SIG-M5 (cell line): ENCODE data around the gene CYTH4.
"Not testable (repeated sequence)": the region's sequence is repeated elsewhere in the genome, so short reads cannot be mapped to it uniquely, and the experiment has no call there.

Experiments
- DNase-seq: peaks from one replicate; lab custom pipeline; 2025; lab: John Stamatoyannopoulos, UW

Gene CYTH4, protein sequence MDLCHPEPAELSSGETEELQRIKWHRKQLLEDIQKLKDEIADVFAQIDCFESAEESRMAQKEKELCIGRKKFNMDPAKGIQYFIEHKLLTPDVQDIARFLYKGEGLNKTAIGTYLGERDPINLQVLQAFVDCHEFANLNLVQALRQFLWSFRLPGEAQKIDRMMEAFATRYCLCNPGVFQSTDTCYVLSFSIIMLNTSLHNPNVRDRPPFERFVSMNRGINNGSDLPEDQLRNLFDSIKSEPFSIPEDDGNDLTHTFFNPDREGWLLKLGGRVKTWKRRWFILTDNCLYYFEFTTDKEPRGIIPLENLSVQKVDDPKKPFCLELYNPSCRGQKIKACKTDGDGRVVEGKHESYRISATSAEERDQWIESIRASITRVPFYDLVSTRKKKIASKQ

DNA sequence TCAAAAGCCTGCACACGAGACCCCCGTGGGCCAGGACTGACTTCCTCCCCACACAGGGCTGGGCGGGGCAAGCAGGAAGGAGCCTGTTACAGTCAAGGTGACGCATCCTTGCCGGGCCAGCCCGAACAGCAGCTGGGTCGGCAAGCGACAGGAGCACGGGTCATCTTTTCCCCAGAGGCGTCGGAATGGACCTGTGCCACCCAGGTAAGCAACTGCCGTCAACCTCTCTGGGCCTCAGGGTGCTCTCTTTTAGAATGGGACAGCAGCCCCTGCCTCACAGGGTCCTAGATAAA, at the start of gene CYTH4:
TSS of gene CYTH4 (plus strand) at position 124 of the 293 bp plus-strand sequence. CDS start at position 186, 62 bp downstream.
- no peak for DNase-seq

DNA sequence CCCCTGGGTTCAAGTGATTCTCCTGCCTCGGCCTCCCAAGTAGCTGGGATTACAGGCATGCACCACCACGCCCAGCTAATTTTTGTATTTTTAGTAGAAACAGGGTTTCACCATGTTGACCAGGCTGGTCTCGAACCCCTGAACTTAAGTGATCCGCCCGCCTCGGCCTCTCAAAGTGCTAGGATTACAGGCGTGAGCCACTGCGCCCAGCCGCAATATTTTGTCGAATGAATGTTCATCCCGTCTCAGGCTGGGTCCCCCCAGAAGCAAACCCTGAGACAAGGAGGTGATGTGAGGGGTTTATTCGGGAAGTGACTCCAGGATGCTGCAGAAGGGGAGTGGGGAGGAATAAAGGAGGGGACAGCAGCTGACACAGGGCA, 48.9 kb upstream of the CYTH4 start:
- DNase-seq, result not testable (repeated sequence)

DNA sequence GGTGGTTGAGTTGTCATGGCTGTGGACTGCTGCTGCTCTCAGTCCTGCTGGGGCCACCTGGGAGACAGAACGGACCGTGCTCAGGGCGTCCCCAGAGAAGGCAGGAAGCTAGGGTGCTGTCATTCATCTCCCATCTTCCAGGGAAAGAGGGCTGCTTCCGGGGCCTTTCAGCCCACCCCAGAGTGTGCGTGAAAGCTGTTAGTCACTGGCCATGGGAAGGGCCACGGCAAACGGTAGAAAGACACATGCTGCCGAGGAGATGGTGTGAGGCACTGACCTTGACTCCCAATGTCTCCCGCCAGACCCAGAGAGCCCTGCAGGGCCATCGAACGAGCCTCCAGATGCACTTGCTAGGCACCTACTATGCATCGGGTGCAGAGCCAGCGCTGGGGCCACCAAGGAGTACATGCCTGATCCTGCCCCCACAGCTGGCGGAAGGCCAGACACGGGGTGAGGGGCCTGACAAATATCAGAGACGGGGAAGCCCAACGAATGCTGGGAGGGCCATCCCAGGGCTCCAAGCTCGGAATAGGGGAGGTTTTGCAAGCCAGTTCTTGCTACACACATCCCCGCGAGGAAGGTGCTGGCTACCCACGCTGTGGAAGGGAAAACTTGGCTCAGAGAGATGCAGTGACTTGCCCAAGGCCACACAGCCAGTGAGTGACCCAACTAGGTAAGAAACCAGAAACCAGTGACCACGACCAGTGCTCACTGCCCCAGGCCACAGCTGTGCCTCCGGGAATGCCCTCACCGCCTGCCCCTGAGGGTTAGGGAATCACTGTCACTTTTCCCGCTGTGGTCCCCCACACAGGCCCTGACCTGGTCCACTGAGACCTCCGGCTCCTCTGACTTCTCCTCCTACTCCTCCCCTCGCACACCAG, 48.3 kb upstream of the CYTH4 start:
- no peak for DNase-seq

DNA sequence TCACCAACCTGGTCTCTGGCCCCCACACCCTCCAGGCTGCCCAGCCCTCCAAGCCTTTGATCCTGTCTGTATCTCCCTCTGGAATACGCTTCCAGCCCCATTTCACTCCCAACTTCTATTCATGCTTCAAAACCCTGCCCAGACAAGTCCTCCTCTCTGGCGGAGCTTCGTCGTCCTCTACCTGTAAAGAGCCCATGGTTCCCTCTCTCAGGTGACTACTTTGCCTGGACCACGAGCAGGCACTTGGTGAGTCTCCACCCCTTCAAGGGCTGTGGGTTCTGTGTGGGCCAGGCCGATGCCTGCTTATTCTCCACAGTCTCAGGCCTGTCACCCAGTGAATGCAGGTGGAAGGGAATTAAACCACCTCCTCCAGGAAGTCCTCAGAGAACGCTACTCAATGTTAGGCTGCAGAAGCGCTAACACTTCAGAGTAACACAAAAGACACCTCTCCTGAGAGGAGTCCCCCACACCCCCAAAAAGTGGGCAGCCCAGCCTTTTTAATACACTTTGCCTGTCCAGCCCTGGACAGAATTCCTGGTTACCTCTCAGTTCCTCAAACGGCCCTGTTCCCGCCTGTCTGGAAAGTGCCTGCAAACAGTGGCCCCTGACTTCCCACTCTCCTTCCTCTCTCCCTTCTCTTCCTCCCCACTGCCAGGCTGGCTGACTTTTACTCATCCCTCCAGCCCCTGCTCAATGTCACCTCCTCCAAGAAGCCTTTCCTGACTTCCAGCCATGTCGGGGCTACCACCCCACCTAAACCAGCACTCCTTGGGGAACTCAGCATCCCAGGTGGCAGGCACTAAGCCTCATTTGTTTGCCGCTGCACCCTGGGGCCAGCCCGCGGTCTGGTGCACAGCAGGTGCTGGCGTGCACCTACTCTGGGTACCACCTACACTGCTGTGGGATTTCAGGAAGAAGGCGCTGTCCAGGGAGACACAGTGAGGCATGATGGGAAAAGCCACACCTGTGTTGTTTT, 47.3 kb upstream of the CYTH4 start:
- no peak for DNase-seq

DNA sequence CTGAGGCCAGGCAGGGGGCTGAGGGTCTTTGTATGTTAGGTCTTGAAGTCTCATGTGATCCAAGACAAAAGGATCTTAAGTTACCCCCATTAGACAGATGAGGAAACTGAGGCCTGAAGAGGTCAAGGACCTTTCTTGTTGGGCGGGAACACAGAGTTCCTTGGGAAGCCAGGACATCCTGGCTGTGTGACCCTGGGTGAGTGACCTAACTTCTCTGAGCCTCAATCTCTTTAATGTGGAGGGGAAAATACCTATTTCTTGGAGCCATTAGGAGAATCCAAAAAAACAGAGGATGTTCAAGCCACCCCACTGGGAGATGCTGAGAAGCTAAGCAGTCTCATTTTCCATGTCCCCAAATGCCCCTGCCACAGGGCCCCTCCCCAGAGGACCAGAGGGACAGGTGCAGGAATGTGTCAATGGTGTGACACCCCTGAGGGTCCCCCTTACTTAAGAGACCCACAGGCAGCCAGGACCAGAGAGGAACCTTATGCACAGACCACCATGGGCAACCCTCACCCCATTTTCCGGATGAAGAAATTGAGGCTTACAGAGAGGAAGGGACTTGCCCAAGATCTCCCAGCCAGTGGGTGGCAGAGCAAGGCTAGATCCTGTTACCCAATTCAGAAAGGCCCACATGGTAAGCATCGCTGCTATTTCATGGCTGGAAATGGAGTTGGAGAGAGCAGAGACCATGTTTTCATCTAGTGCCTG, 46.3 kb upstream of the CYTH4 start:
- DNase-seq, result no peak

DNA sequence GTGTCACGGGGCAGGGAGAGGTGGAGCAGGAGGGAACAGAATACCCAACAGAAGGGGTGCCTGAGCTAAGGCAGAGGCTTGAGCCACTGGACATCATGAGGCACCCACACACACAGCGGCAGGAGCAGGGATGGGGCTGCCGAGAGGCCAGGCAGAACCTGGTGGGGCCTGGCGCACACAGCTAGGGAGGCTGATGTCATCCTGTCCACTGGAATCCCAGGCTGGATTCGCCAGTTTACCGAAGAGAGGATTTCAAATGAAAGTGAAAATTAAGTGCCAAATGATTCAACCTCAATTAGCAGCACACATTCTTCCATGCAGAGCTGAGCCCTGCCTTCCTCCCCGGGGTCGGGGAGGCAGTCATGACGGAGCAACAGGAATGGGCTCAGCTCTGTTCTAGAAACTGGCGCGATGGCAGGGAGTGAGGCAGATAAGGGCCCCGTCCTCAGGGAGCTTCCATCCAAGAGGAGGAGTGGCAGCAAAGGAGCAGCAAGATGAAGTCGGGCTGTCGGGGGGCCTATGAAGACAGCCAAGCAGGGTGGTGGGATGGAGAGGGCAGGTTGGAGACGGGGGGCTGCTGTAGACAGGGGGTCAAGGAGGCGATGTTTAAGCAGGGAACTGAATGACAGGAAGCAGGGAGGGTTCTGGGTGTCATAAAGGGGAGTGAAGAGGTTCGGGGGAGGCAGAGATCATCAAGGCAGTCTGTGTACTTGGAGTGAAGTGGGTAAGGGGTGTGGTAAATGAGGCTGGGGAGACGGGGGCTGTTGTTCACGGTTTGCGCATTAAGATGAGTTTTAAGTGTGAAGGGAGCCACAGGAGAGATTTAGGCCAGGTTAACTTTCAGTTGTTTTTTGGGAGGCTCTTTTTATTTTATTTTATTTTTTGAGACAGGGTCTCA, 44.7 kb upstream of the CYTH4 start:
- no peak for DNase-seq

DNA sequence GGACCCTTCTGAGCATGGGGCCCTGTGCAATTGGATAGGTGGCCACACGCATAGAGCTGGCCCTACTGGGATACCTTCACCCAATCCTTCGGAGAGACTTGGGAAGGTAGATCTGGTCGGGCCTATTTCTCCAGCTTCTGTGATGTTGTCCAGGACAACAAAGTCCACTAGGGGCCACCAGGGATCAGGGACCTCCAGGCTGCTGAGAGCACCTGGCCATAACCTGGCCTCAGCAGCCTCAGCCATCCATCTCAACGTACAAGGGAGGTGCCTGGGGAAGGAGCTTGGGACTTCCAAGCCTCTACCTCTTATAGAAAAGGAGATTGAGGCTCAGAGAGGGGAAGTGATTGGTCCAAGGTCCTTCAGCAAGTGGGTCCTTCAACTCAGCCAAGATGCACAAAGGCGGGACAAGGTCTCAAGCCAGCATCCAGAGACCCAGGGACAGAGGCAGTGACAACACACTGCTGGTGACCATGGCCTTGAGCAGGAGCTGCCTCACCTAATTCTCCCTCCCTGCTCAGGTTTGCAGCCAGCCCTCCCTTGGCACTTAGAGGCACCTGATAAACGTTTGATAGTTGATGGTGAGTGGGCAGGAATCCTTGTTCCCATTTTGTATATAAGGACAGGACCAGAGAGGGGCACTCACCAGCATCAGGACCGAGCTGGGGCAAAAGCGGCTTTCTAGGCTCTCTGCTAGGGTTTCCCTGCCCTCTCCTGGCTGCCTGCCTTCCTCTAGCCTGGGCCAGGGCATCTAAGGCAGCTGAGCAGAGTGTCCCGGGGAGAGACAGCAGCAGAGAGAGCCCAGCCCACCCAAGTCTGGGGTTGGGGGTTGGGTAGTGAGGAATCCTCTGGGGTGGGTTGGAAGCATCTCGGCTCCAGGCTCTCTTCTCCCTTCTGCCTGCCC, 42.7 kb upstream of the CYTH4 start:
- DNase-seq, result no peak

DNA sequence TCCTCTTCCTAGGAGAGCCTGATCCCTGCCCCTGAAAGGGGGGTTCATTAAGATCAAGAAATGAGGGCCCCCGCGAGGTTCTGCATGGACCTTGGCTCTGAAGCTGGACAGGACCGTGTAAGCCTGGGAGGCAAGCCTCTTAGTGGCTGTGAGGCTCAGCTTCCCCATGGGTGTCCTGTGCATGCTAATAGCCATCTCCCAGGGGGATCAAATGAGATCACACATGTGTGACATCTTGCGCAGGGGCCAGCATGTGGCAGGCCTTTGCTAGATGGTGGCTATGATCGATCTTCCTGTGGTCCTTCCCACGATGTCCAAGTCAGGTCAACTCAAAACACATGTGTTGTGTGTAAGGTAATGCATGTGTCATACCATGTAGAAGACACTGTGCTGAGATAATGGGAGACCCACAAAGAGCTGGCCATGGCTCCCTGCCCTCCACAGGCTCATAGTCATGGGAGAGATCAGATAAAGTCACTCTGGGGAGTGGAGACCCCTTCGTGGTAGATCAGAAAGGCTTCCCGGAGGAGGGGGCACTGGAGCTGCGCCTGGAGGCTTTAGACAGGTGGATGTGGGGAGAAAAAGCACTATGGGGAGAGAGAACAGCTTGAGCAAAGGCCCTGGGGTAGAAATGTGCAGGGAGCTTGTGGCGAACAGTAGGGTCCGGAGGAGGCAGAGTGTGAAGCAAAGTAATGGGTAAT, 41.9 kb upstream of the CYTH4 start:
- no peak for DNase-seq

DNA sequence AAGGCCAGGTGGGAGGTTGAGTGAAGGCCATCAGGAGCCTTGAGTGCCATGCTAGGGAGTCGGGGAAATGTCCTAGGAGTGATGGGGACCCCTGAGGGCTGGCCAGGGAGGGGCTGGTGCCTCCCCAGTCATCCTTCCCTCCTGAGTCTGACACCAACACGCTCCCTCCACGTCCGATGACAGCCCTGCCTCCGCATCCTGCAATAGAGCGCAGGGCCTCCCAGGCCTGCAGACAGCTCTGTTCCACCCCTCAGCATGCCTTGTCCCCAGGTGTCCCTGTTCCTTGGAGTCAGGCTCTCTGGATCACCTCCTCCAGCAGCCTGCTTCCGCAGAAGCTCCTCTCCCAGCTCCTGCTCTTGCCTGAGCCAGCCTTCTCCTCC, 41.4 kb upstream of the CYTH4 start:
- DNase-seq, result no peak

DNA sequence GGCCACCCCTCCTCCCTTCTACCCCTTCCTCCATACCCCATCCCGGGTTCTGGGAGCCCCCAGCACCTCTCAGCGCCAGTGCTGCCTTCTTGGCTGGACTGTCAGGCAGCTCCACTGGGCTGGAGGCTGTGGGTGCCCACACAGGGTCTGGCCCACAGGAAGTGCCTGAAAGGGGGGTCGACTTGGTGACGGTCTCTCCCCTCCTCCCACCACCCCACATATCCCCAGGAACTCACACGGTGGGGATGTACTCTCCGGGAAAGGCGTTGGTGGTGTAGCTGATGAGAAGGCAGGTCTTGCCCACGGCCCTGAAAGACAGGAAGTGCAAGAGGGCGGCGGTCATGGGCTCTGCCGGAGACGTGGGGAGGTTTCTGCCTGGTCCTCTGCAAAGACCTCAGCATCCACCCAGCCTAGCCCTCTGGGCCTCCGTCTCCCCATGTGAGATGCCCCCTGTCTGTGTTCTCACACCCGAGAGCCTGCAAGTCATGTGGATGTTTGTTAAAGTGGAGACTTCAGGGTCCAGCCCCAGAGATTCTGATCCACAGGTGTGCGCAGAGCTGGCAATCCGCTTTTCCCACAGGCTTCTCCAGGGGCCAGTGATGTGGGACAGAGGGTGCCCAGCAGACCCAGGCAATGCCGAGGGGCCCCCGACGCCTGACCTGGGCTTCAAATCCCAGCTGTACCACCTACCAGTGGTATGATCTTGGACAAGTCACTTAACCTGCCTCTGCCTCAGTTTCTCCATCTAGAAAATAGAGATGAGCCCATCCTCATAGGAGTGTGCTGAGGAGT, 40.8 kb upstream of the CYTH4 start:
- no peak for DNase-seq

DNA sequence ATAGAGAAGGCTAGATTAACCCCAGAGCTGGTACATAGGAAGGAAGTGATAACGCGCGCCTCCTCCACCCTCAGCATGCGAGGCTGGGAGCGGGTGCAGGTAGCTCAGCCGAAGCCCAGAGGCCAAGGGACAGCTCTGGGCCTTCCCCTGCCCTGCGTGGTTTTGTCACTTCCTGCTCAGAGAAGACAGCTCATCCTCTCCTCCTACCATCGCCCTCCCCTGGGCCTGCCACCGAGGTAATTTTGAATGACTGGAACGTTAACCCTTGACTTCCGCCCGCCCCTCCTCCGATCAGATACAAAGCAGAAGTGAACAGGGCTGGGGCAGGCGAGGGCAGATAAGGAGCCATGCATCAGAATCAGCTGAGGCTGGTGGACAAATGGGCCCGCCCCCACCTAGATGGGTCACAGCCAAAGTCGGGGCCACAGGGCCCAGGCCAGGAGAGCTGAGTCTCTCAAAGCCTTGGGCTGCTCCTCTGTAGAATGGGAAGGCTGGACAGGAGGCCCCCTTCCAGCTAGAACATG, 39.9 kb upstream of the CYTH4 start:
- peak; percentile 76 for DNase-seq

DNA sequence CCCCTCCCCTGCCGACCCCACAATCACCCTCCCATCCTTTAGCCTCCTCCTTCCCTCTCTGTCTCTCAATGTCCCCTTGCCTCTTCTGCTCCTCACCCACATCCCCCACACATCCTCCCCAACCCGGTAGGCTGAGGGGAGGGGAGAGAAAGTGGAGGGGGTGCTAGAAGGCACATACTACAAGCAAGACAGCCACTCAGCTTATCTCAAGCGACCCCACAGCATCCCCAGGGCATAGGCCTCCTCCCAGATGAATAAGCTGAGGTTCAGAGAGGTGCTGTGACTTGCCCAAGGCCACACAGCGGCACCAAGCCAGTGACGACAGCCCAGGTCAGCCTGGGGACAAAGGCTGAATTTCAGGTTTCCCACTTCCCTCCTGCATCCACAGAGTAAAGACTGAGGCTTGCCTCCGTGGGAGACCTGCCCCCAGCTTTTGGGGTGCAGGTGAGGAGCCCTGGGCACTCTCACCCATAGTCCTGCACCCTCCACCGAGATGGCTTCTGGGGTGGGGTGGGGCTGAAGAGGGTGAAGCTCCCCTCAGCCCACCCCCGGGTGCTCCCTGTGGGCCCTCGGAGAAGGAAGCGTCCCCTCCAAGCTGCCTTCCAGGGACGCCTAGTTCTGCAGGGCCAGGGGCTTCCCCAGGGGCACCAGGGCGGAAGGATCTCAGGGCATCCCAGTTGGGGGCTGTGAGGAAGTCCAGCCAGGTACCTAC, 38.8 kb upstream of the CYTH4 start:
- no peak for DNase-seq

DNA sequence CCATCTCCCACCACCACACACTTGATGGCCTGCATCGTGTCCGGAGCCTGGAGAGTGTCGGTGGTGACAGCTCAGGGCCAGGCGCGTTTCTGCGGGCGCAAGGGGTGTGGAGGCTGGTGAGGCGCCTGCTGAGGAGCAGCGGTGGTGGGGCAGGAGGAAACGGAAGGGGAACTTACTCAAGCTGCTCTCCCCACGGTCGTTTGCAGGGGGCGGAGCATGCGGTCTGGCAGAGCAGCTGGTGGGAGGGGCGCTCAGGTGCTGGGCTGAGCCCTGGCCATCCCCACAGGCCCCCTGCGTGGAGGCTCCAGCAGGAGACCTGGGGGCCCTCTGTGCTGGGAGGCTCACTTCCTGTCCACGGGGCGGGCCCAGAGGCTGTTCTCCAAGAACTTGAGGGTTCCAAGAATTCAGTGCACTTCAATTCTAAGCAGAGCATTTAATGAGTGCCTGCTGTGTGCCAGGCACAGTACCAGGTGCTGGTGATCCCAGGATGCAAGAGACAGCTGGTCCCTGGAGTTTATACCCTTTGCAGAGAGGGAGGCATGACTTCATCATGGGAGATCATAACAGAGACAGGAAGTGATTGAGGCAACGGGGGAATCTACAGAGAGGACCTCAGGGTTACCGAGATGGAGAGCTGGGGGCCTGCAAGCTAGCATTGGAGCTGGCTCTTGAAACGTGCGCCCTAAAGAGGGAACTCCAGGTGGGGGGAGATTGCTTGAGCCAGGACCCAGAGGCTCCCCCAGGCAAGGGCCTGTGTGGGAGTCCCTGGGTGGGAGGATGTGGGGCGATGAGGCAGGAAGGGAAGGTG, 38.0 kb upstream of the CYTH4 start, which contains the start of gene RAC2:
TSS of gene RAC2 (minus strand) at position 156 of the 808 bp plus-strand sequence. CDS start at position 35, 121 bp downstream.
- DNase-seq, result peak; percentile 62

DNA sequence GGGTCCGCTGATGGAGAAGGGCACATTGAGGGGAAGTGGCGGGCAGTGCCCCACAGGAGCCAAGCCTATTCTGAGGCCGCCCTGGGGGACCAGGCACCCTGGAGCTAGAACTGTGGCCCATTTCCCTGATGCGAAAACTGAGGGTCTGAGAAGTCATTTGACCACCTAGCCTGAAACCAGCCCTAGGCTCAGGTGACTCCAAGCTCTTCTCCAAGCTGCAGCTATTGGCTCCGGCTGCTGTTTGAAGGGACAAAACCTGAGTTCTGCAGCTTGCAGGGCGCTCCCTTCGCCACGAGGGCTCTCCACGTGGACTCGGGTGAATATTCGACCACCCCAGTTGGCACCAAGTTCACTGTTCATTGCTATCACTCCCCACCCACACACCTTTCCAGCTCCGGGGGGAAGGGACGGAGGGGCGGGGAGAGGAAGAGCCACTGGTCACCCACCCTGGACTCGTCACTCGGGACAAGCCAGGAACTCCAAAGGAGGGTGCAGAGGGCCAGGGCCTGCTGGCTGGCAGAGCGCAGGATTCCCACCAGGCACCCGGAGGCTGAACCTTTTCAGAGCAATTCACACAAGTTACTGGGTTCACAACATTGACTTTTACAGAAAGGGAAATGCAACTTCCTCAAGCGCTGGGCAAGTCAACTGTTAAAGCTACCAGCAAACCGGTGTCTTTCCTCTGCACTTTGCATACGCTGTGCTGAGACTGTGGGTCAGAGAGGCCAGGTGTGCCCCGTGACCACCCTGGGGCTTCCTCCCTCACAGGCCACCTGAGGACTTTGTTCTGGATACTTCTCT, 37.2 kb upstream of the CYTH4 start:
- peak; percentile 17 for DNase-seq

DNA sequence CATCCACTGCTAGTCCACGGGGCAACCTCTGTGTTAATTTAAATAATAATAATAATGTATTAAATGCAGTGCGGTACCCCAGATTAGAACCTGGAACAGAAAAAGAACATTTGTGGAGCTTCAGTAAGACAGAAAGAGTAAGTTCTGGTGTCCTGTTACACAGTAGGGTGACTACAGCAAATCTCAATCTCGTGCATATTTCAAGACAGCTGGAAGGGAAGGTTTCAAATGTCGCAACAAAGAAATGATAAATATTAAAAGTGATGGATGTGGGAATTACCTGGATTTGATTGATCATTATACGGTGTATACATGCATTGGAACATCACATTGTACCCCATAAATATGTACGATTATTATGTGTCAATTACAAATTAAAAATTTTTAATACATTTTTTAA, 36.6 kb upstream of the CYTH4 start:
- no peak for DNase-seq
